Activated B cell treated with CpG ODN at 0.5 μM for 24 hours (primary cell): Measurements from ENCODE around the gene CSNK2B. TPM values are rescaled to one million over a fixed set of nuclear protein-coding genes. Genes with fewer than 3 reads are reported as not detected.
A peak's percentile ranks its signal among the peaks of the same experiment; 100 is the strongest.

ENCODE experiments used
- ATAC-seq: fragments of 200-7000 bp; cut with Tn5 transposase; one replicate; pipeline ENCODE4 v1.10.0; 2021; ENCODE audit warnings: low read depth, mild to moderate bottlenecking, moderate library complexity
- CTCF ChIA-PET: fragments of 350-600 bp; sonication (Branson Sonifier 250); formaldehyde crosslinking; loops from one replicate; lab custom pipeline; 2021; ENCODE audit warnings: antibody characterized with exemption; lab: Charles Lee
- POLR2A ChIA-PET: fragments of 350-600 bp; sonication (Branson Sonifier 250); formaldehyde crosslinking; loops from one replicate; lab custom pipeline; 2021; ENCODE audit warnings: antibody characterized with exemption; lab: Charles Lee
- DNase-seq: peaks from one replicate; pipeline ENCODE4 v3.0.0; 2022
- H3K27ac Mint-ChIP-seq: one replicate; pipeline ENCODE4 v1.8.0; 2020; ENCODE audit warnings: mixed read lengths
- H3K27me3 Mint-ChIP-seq: one replicate; pipeline ENCODE4 v1.8.0; 2021; ENCODE audit warnings: mixed read lengths
- H3K36me3 Mint-ChIP-seq: one replicate; pipeline ENCODE4 v1.8.0; 2021; ENCODE audit warnings: low read depth, mixed read lengths
- H3K4me1 Mint-ChIP-seq: one replicate; pipeline ENCODE4 v1.8.0; 2021; ENCODE audit warnings: mixed read lengths
- H3K4me3 Mint-ChIP-seq: one replicate; pipeline ENCODE4 v1.8.0; 2020; ENCODE audit warnings: mild to moderate bottlenecking, mixed read lengths
- H3K9me3 Mint-ChIP-seq: one replicate; pipeline ENCODE4 v1.8.0; 2020; ENCODE audit warnings: mixed read lengths
- intact Hi-C: fragments of 100-400 bp; cut with micrococcal nuclease; formaldehyde crosslinking; loops from one replicate; pipeline ENCODE4 v1.15.1; 2024
- total RNA-seq: library from RNA; stranded (reverse); gene quantifications from 2 replicates; pipeline ENCODE4 v1.2.3, GENCODE V29; 2022
- TF ChIP-seq, protein P1 (sequence below): fragments of 200-600 bp; IDR thresholded peaks from one replicate; pipeline ENCODE4 v1.8.0; 2022; ENCODE audit warnings: antibody characterized with exemption, mild to moderate bottlenecking

CSNK2B gene
- total RNA-seq, 1 donor from 2014 or later, result 191 TPM

DNA sequence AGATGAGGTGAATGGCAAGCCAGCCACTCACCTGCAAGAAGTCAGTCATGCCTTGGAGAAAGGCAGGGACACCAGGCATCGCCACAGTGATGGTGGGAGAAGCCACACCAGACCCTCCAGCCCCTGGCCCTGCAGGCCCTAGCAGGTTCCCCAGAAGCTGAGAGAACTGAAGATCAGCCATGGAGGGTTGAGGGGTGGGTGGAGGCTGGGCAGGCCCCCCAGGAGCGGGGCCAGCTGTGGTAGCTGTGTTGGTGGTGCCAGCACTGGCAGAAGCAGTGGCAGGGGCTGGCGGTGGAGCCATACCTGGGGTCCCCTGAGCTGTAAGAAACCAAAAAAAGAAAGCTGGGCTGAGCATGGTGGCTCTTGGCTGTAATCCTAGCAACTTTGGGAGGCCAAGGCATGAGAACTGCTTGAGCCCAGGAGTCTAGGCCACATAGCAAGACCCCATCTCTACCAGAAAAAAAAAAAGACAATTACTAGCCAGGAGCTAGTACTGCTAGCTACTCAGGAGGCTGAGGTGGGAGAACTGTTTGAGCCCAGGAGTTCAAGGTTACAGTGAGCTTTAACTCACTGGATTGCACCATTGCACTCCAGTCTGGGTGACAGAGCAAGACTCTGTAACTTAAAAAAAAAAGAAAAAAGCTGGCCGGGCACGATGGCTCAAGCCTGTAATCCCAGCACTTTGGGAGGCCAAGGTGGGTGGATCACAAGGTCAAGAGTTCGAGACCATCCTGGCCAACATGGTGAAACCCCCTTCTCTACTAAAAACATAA lies 22.9 kb upstream of the CSNK2B start:
- Mint-ChIP-seq H3K27me3 (no peaks in the 10 kb centered on the region), H3K36me3 (peaks cover 81% of the 10 kb centered on the region), H3K4me1 (no peaks in the 10 kb centered on the region), H3K27ac (no peak overlapping the region), H3K4me3 (no peak overlapping the region), H3K9me3 (no peaks in the 10 kb centered on the region)
- intact Hi-C loops, result no loop called here
- POLR2A ChIA-PET, result interaction anchor here (0.6 to 1.6 kb wide), 6 partner anchors 8 to 844 kb away, joined by 3 to 4 read pairs (median 3); no protein-coding TSS in a partner anchor
- TF ChIP-seq, protein P1, sequence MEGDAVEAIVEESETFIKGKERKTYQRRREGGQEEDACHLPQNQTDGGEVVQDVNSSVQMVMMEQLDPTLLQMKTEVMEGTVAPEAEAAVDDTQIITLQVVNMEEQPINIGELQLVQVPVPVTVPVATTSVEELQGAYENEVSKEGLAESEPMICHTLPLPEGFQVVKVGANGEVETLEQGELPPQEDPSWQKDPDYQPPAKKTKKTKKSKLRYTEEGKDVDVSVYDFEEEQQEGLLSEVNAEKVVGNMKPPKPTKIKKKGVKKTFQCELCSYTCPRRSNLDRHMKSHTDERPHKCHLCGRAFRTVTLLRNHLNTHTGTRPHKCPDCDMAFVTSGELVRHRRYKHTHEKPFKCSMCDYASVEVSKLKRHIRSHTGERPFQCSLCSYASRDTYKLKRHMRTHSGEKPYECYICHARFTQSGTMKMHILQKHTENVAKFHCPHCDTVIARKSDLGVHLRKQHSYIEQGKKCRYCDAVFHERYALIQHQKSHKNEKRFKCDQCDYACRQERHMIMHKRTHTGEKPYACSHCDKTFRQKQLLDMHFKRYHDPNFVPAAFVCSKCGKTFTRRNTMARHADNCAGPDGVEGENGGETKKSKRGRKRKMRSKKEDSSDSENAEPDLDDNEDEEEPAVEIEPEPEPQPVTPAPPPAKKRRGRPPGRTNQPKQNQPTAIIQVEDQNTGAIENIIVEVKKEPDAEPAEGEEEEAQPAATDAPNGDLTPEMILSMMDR, result no peak
- CTCF ChIA-PET, result no interaction called here
- ATAC-seq (no peak), DNase-seq (no peak)

DNA sequence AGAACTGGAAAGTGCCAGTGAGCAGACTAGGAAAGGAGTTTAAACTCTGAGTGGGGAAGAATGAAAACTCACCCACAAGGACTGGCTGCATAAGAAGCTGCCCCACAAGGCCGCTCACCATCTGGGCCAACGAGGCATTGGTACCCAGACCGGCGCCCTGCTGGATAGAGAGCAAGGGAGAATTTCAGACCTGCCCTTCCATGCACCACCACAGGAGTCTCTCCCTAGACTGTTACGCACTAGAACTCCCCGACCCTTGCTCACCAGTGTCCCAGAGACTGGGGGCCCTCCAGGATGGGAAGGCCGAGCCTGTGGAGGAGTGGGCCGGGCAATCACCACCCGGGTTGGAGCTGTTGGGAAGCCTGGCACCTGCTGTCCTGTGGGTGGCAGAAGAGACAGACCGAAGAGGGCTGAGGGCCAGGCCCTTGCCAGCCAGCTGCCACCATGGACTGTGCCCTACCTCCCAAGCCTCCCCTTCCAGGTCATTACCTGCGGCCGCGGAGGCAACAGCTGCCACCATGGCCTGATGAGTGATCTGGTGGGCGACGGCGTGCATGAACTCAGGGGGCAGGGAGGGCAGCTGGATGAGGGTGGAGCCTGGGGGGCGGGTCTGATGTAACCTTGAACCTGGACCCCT lies 21.9 kb upstream of the CSNK2B start:
- no peaks in the 10 kb centered on the region for H3K9me3 Mint-ChIP-seq
- H3K4me3 Mint-ChIP-seq, result no peak overlapping the region
- H3K27me3 Mint-ChIP-seq, result no peaks in the 10 kb centered on the region
- H3K36me3 Mint-ChIP-seq, result peaks cover 84% of the 10 kb centered on the region
- intact Hi-C loops, result no loop called here
- DNase-seq, result no peak
- ChIA-PET CTCF (interaction anchor here (0.8 kb wide), 1 partner anchor 187 kb away, joined by 4 read pairs; no protein-coding TSS in a partner anchor), POLR2A (interaction anchor here (0.6 to 1.1 kb wide), 3 partner anchors 19 to 55 kb away, joined by 3 to 4 read pairs (median 4); no protein-coding TSS in a partner anchor)
- H3K4me1 Mint-ChIP-seq, result peaks cover 2% of the 10 kb centered on the region
- no peak overlapping the region for H3K27ac Mint-ChIP-seq
- TF ChIP-seq, protein P1, result no peak
- no peak for ATAC-seq

DNA sequence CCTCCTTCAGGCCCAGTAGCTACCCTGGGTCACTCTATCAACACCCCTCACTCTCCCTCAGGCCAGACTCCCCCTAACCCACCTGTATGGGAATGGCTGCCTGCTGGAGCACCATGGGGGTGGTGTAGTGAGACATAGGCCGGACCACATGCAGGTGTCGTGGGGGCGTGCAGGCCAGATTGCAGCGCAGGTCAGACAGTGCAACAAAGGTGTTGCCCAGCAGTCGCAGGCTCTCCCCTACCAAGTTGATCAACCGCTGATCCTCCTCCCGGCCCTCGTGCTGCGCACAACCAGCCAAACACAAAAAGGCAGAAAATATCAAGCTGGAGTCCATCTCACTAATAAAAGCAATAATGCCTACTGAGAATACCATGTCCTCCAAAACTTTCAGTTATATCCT lies 20.6 kb upstream of the CSNK2B start:
- ATAC-seq (no peak), DNase-seq (no peak)
- H3K4me3 Mint-ChIP-seq, result no peak overlapping the region
- intact Hi-C loops, result no loop called here
- H3K27me3 Mint-ChIP-seq, result no peaks in the 10 kb centered on the region
- TF ChIP-seq, protein P1, result no peak
- ChIA-PET POLR2A (no interaction called here), CTCF (no interaction called here)
- no peak overlapping the region for H3K27ac Mint-ChIP-seq
- peaks cover 86% of the 10 kb centered on the region for H3K36me3 Mint-ChIP-seq
- H3K9me3 Mint-ChIP-seq, result no peaks in the 10 kb centered on the region
- H3K4me1 Mint-ChIP-seq, result peaks cover 8% of the 10 kb centered on the region

DNA sequence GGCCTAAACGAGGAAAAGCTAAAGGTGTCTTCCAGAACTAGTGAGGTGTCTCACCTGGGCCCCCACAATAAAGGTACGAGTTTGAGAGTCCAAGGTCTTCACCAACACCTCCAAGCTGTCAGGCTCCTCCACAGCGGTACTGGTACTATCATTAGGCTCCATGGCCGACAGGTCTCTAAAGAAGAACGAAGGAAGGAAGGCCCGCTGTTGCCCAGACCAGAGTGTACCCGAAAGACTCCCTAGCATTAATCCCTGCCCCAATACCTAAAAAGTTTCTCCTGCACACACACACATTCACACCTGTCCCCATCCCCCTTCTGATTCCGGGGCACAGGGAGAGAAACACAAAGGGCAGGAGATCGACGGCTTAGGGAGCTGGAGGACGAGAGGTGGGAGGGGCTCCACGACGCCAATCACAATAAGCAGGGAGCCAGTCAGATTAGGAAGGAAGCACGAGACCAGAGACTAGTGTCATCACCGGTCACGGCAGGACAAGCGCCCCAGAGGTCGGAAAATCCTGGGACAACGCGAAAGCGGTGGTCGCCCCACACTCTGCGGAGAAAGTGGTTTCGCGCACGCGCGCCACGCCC lies 14.2 kb upstream of the CSNK2B start:
- H3K4me3 Mint-ChIP-seq, result peak overlapping the region; percentile 94
- TF ChIP-seq, protein P1, result no peak
- intact Hi-C loops, result loop anchor here (1.0 to 2.0 kb wide), 14 partner anchors 9 to 212 kb away; partner anchors contain the start of genes ABHD16A, C6orf47, DDAH2 and HSPA1B
- H3K27ac Mint-ChIP-seq, result peak overlapping the region; percentile 100
- no peaks in the 10 kb centered on the region for H3K9me3 Mint-ChIP-seq
- no peaks in the 10 kb centered on the region for H3K27me3 Mint-ChIP-seq
- POLR2A ChIA-PET, result interaction anchor here (0.5 to 7.6 kb wide), 47 partner anchors 9 to 1637 kb away, joined by 3 to 188 read pairs (median 6); partner anchors contain the start of genes ABHD16A, AIF1, ATP6V1G2 and C6orf47
- DNase-seq, result no peak
- ATAC-seq, result peak; percentile 22
- peaks cover 70% of the 10 kb centered on the region for H3K36me3 Mint-ChIP-seq
- CTCF ChIA-PET, result interaction anchor here (1.1 to 2.3 kb wide), 4 partner anchors 11 to 181 kb away, joined by 3 to 7 read pairs (median 4); partner anchors contain the start of gene ABHD16A
- peaks cover 48% of the 10 kb centered on the region for H3K4me1 Mint-ChIP-seq
